Measurements from ENCODE around the gene PC.

- TF ChIP-seq CTCF (IDR thresholded peaks at IDR 0.05) (no peak), POLR2A (IDR thresholded peaks at IDR 0.05) (no peak)
These were observed 25.2 kb upstream of the PC start for GRCh38 chr11:66983275-66983924.
